Astrocyte of the spinal cord (primary cell): ENCODE measurements around the gene SLC25A25.
"Not testable (repeated sequence)": the region's sequence is repeated elsewhere in the genome, so short reads cannot be mapped to it uniquely, and the experiment has no call there.

Experiments used
- DNase-seq: peaks from one replicate; pipeline ENCODE4 v3.0.0; 2011; ENCODE audit warnings: low read depth, low spot score
- H3K4me3 ChIP-seq: 2 replicates; pipeline ENCODE4 v1.5.1; 2011; ENCODE audit warnings: low read depth, mild to moderate bottlenecking, low read length, moderate library complexity
- in situ Hi-C: cut with HindIII; loops from 2 replicates; pipeline ENCODE4 v1.10.0; 2017; ENCODE audit warnings: low sequenced_read_pairs
- TF ChIP-seq, protein P1 (sequence below): IDR thresholded peaks from 2 replicates; pipeline ENCODE4 v1.5.1; 2012; ENCODE audit warnings: low read depth, mild to moderate bottlenecking, low read length, inconsistent platforms

The SLC25A25 gene

DNA sequence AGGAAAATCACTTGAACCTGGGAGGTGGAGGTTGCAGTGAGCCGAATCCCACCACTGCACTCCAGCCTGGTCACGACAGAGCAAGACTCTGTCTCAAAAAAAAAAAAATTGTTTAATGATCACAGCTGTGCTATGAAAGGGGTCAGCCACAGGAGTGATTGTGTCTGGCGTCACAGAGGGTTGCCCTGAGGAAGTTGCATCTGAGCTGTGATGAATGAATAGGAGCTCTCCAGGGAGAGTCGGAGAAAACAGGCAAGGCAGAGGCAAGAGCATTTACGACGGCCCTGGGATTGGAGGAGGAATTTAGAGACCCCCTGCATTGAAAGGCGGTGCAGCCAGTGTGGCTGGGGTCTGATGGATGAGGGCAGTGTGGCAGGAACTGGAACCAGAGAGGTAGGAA, 26.0 kb upstream of the SLC25A25 start:
- no peak for DNase-seq
- H3K4me3 ChIP-seq = no peak overlapping the region
- TF ChIP-seq, protein P1, sequence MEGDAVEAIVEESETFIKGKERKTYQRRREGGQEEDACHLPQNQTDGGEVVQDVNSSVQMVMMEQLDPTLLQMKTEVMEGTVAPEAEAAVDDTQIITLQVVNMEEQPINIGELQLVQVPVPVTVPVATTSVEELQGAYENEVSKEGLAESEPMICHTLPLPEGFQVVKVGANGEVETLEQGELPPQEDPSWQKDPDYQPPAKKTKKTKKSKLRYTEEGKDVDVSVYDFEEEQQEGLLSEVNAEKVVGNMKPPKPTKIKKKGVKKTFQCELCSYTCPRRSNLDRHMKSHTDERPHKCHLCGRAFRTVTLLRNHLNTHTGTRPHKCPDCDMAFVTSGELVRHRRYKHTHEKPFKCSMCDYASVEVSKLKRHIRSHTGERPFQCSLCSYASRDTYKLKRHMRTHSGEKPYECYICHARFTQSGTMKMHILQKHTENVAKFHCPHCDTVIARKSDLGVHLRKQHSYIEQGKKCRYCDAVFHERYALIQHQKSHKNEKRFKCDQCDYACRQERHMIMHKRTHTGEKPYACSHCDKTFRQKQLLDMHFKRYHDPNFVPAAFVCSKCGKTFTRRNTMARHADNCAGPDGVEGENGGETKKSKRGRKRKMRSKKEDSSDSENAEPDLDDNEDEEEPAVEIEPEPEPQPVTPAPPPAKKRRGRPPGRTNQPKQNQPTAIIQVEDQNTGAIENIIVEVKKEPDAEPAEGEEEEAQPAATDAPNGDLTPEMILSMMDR = no peak
- in situ Hi-C loops = no loop called here

DNA sequence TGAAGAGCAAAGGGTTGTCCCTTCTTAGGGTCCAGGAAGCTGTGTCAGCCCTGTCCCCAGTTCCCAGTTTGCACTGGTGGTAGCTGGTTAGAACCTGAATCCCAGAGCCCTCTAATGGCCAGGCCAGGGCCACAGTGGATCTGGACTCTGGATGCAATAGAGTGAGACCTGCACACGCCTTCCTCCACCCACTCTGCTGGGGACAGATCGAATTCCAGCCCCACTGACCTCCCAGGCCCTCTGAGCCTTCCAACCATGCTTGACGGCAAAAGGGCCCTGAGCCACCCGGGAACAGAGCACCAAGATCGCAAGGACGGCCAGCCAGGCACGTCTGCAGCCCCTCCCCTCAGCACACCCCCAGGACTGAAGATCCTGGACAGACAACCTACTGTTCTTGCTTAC, 24.6 kb upstream of the SLC25A25 start:
- in situ Hi-C loops = no loop called here
- TF ChIP-seq, protein P1 = no peak
- no peak overlapping the region for H3K4me3 ChIP-seq
- DNase-seq = no peak

DNA sequence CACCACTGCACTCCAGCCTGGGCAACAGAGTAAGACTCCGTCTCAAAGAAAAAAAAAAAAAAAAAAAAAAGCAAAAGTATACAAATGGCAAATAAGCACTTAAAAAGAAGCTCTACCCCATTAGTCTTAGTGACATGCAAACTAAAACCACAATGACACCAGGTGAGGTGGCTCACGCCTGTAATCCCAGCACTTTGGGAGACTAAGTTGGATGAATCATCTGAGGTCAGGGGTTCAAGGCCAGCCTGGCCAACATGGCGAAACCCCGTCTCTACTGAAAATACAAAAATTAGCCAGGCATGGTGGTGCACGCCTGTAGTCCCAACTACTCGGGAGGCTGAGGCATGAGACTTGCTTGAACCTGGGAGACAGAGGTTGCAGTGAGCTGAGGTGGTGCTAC, 22.6 kb upstream of the SLC25A25 start:
- DNase-seq, in situ Hi-C loops, H3K4me3 ChIP-seq: not testable (repeated sequence)

DNA sequence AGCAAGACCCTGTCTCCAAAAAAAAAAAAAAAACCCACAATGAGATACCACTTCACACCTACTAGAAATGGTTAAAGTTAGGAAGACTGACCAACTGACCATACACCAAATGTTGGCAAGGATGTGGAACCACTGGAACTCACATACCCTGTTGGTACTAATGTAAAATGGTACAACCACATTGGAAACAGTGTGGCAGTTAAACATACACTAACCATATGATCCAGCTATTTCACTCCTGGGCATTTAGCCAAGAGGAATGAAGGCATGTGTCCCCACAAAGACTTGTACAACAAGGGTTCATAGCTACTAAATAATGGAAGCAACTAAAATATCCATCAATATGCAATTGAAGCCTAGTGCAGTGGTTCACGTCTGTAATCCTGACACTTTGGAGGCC, 22.2 kb upstream of the SLC25A25 start:
- H3K4me3 ChIP-seq = no peak overlapping the region
- in situ Hi-C loops = no loop called here
- no peak for DNase-seq

DNA sequence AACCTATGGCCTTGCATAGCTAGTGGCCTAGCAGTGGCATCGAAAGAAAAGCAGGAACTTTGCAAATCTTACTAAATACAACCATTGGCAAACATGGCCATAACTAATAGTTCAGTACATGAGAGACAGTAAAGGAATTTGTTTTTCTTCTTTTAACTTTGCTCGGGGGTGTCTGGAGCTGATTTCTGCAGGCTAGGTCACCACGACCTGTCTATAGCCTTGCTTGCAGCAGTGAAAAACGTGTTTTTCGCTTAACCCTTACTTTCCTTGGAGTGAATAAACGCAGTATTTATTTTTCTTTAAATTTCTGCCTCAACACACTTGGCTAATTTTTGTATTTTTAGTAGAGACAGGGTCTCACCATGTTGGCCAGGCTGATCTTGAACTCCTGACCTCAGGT, 20.8 kb upstream of the SLC25A25 start:
- in situ Hi-C loops = no loop called here
- no peak for DNase-seq

More for the DNA sequence above, 22.2 kb upstream of the SLC25A25 start:
- TF ChIP-seq, protein P1 = no peak

DNA sequence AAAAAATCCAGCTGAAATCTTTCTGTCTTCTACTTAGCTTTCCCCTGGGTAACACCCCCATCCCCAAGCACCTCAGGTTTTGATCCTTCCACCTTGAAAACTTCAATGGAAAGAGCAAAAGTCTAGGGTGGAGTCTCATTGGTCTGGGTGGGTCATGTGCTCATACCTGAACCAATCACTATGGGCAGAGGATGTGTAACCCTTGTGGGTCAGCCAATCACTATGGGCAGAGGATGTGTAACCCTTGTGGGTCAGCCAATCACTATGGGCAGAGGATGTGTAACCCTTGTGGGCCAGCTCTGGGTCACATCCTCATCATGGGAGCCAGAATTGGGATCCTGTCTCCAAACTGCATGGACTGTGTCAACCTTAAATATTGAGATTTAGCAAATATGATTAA, 19.4 kb upstream of the SLC25A25 start:
- no peak overlapping the region for H3K4me3 ChIP-seq
- no peak for DNase-seq
- TF ChIP-seq, protein P1 = no peak
- in situ Hi-C loops = no loop called here

More for the DNA sequence above, 20.8 kb upstream of the SLC25A25 start:
- TF ChIP-seq, protein P1 = no peak
- H3K4me3 ChIP-seq = no peak overlapping the region

DNA sequence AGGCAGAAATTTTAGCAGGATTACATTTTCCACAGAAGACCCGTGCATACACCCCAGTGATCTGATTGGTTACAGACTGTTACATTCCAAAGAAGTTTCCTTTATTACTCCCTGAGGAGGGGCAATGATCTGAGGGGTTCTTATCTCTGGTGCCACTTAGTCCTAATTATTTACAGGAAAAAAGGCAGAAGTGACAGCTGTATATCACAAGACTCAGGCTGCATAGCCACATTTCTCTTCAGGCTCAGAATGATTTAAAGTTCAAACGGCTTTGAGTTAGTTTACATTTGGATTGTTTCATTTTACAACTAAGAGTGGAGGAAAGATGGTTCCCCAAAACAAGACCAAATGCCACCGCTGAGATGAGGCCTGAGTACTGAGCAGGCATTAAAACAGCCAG, 18.2 kb upstream of the SLC25A25 start:
- TF ChIP-seq, protein P1 = no peak
- in situ Hi-C loops = no loop called here
- no peak for DNase-seq
- no peak overlapping the region for H3K4me3 ChIP-seq
